NCI-H2107 treated with DMSO at 0.1 percent for 48 hours (cell line): Measurements from ENCODE around the gene MNAT1.
"Not testable (repeated sequence)": the region's sequence is repeated elsewhere in the genome, so short reads cannot be mapped to it uniquely, and the experiment has no call there.

Experiments used
- DNase-seq: peaks from one replicate; lab custom pipeline; 2025; ENCODE audit not compliant: unreplicated experiment; lab: John Stamatoyannopoulos, UW

MNAT1 gene

DNA sequence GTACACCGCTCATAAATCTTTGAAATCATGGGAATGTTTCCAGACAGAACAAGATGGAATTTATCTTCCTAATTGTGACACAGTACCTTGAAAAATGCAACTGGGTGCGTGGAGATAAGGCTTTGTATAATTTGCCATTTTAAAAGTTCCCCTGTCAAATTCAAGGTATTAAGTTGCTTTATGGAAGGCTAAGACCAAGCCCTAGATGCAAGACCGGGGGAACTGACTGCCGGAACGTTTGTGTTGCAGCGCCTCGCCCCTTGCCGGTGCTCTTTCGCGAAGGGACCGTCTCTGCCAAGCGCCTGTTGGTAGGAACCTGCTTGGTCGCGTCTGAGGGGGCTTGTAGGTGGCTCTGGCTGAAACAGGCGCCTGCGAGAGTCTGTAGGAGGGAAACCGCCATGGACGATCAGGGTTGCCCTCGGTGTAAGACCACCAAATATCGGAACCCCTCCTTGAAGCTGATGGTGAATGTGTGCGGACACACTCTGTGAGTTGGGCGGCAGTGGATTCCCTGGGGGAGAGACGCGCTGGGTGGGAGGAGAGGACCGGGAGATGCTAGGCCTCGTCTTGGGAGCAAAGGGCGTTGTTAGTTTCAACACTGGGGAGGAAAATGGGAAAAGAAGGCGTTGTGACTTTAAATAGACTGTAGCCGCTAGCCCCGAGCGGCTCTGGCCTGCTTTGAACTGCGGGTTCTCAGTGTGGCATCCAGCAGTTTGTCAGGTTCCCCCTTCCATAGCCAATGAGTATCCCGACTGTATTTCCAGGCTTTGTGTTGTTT lies at the start of gene MNAT1:
Gene MNAT1 (plus strand): TSS at position 297 of the 778 bp plus-strand sequence. CDS start 102 bp downstream, at position 399.
- peak; percentile 95 for DNase-seq

DNA sequence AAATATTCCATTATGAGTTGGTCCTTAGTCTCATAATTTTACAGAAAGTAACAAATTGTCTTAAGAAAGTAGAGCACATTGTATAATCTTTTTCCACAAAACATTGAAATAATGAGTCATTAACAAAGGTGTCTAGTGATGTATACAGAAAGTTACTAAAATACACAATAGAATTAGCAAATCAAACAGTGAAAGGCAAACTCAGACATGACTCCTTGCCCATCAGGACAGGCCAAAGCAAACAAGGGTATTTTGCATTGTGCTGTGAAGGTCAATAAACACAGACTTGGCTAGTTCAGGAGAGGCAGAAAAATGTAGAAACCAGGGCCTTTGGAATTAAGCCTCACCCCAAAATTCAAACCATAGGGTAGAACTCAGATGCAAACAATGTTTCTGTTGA lies 47.7 kb upstream of the MNAT1 start:
- DNase-seq, result no peak

DNA sequence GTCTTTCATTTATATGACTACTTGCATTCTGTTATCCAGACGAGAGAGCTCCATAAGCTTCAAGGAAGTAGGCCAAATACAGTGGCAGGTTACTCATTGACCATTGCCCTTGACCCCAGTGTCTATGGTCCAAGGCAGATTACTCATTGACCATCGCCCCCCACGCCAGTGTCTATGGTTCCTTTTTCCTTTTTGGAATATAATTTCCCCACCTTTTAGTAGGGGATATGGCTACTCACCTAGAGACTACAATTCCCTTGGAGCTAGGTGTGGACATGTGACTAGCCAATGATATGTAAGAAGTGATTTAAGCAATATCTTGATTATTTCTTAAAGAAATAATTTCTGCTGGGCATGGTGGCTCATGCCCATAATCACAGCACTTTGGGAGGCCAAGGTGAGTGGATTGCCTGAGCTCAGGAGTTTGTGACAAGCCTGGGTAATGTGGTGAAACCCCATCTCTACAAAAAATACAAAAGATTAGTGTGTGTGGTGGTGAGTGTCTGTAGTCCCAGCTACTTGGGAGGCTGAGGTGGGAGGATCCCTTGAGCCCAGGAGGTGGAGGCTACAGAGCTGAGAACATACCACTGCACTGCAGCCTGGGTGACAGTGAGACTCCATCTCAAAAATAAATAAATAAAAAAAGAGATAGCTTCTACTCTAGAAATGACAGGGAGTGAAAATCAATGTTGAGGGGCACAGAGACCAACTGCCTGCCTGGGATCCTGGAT lies 43.0 kb upstream of the MNAT1 start:
- no peak for DNase-seq

DNA sequence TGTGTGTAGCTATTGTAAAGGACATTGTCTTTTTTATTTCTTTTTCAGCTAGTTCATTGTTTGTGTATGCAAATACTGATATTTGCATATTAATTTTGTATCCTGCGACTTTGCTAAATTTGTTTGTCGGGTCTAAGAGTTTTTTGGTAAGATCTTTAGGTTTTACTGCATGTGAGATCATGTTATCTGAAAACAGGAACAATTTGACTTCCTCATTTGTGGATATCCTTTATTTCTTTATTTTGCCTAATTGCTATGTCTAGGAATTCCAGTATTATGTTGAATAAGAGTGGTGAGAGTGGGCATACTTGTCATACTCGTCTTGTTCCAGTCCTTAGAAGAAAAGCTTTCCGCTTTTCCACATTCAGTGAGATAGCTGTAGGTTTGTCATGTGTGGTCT lies 39.2 kb upstream of the MNAT1 start:
- no peak for DNase-seq

DNA sequence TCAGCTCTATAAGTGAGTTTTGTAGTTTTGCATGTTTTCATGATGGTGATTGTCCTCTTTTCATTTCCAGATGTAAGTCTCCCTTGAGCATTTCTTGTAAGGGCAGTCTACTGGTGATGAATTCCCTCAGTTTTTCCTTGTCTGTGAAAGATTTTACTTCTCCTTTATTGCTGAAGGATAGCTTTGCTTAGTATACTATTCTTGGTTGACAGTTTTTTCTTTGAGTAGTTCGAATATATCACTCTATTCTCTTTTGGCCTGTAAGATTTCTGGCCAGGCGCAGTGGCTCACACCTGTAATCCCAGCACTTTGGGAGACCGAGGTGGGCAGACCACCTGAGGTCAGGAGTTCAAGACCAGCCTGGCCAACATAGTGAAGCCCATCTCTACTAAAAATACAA lies 34.0 kb upstream of the MNAT1 start:
- no peak for DNase-seq

DNA sequence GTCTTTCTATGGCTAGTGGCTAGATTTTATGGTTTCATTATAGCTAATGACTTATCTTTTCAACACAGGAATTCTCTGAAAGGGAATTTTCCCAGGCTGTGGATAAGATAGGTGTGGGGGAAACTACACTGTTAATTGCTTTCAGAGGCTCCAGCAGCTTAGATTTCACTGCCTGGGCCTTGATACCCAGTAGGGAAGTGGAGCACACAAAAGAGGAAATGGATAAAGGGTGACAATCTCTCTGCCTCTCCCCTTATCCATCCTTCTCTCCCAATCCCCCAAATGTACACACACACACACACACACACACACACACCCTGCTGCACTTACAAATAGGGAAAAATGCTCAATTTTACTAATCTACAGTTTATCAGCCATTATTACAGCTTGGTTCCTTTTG lies 29.5 kb upstream of the MNAT1 start:
- DNase-seq, result no peak

DNA sequence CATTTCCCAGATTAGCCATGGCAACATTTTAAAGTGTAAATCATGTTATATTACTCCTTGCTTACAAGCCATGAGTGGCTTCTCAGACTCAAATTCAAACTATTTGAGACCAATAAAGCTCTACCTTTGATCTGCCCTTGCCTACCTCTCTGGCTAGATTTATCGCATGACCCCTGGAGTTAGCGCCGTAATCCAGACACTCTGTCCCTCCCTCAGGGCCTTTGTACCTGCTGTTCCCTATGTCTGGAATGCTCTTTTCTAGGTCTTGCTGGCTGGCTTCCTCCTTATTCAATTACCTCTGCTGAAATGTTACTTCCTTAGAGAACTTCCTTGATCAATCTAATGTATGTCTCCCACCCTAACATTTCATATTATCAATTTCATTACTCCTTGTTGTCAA lies 26.7 kb upstream of the MNAT1 start:
- DNase-seq, result no peak

DNA sequence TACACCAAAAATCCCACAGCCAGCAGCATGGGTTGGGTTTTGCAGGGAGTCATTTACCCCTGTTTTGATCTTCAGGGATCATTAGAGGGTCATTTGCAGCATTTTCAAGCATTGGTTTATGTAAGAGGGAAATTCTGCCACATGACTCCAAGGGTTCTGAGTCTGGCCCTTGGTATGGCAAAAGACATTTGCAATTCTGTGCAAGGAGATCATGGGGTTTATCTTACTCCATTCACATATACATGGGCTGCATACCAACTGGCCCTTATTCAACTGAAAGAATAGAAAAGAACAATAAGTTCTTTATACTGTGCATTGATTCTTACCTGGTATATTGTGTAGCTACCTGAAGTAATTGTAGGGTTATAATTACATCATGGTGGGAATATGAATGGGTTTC lies 24.1 kb upstream of the MNAT1 start:
- no peak for DNase-seq

DNA sequence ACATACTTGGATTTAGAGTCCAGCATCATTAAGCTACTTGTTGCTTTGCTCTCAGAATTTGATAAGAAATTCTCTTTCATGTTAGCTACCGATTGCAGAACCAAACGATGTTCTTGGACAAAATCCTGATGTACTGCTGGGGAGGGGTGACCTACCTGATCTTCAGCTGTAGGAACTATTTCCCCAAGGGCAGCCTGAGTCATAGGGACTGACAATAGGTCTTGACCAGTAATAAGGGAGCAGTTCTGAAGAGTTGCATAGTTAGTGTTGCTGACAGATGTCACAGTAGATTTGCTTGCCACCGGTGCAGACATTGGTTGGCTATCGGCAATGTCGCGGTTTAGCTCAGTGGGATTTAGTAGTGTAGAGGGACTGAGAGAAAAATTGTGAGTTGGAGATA lies 21.0 kb upstream of the MNAT1 start:
- DNase-seq, result no peak

DNA sequence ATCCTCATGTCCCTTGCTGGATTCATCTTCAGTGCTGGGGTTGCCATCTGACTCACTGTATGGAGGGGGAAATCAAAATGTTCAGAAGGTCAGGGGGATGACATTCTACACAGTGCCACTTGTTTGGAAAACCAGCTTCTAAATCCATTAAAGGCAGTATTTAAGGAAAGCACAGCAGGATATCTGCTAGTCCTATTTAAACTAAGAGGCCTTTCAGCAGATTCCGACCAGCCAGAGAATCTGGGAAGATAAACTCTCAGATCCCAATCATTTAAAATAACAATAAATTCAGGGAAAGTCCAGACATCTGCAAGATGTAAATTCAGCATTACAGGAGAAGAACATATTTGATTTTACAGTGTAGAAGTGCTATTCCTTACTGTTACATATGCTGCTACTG lies 14.2 kb upstream of the MNAT1 start:
- no peak for DNase-seq

DNA sequence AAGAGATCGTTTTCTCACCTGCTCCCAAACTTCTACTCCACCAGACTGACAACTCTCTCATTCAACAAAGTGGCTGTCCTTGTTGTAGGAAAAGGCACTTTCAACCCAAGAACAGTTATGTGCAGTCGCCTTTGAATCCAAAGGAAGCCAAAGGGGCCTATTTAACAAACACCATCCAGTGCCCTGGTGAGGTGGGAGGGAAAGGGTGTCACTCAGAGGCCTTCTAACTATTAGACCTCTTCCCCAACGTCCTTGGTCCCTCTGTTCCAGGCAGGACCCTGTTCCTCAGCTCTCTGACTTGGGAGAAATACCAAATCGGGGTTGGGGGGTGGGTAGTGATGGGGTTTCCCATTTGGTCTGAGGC lies 13.6 kb upstream of the MNAT1 start:
- DNase-seq, result no peak

DNA sequence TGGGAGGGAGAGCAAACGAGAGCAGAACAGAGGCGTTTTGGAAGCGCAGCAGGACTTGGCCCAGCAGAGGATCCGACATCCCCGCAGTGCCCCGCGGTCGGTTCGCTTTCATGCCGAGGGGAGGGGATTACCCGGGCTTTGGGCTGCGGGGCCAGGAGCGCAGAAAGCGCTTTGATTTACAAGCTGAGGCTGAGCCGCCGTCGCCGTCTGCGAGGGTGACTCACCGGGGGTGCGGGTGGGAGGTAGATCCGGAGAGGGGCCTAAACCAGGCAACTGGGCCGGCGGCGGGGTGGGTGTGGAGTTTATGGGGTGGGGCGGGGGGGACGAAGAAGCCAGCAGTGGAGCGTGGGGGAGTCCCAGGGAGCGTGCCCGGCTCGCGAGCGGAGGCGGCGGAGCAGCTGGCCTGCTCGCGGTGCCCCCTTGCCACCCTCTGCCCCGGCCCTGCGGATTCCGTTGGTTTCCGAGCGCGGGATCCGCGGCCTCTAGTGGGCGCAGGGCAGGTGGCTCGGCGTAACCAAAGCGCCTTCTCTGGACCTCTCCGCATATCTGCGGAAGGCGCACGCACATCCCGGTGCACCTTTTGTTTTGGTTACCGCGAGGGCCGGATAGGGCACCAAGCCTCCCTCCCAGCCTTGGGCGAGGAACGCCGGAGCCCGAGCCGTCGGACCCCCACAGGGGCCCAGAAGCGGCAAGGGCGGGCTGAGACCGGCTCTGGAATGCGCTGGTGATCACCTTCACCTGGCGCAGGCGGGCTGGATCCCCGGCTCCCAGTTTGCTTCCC lies 13.0 kb upstream of the MNAT1 start:
- peak; percentile 63 for DNase-seq

DNA sequence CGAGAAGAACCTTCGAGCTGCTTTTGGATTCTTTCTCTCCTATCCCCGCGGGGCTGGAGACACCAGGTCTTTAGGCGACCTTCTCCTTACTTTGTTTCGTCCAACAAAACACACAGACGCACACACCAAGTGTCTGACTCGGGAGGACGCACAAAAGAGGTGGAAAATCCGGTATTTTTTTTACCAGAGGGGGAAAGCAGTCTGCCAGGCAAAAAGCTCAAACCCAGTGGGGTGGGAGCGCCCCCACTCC lies 12.5 kb upstream of the MNAT1 start:
- DNase-seq, result no peak

DNA sequence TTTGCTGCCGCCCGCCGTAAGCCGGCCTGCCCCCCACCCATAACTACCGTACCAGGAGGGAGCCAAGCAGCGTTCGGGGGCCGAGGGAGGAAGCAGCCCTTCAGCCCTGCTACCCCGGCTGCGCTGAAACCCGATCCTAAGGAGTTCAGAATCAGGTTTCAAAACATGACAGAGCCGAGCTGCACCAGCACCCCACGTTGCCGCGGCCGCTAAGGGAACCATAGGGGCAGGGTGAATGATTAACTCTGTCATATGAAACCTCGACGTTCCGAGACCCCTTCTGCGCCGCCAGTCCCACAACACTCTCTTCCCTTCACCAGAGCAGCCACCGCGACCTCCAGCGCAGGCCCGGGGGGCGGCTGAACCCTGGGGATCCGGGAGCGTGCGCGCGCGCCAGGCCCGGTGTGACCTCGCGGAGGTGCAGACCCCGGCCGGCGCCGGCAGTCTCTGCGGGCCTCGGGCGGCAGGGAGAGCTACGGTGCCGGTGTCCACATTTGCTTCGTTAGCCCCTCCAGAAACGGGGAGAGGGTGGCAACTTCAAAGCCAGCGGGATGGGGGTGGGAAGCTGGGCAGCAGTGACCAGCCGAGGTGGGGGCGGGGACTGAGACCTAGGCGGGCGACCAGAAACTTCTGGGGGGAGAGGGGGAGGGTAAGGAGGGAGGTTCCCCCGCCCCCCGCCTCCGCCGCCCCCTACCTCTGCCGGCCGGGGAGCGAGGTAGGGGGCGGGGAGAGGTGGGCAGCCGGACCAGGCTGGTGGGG lies 12.0 kb upstream of the MNAT1 start:
- peak; percentile 96 for DNase-seq

DNA sequence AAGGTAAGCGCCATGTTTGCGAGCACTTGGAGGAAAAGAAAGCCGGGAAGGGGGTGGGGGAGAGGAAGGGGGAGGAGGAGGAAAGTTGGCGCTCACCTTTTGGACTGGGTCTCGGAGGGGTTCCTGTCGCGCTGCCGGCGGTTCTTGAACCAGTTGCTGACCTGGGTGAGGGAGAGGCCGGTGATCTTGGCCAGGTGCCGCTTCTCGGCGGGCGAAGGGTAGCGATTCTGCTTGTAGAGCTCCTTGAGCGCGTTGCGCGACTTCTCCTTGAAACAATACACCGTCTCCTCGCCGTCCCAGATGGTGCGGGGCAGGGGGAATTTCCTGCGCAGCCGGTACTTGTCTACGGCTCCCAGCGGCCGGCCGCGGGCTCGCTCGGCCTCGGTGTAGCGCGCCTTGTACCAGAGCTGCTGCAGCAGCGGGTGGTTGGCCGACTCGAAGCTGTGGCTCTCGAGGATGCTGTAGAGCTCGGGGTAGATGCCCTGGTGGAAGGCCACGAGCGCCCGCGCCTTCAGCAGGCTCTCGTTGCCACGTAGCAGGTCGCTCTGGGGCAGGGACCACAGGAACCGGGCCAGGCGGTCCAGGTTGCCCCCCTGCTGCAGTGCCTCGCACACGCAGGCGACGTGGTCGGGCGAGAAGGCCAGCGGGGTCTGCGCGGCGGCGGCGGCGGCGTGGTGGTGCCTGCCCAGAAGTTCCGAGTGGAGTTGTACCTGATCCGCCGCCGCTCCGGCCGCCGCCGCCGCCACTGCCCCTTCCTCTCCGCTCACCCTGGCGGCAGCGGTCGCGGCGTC lies 11.2 kb upstream of the MNAT1 start:
- no peak for DNase-seq

DNA sequence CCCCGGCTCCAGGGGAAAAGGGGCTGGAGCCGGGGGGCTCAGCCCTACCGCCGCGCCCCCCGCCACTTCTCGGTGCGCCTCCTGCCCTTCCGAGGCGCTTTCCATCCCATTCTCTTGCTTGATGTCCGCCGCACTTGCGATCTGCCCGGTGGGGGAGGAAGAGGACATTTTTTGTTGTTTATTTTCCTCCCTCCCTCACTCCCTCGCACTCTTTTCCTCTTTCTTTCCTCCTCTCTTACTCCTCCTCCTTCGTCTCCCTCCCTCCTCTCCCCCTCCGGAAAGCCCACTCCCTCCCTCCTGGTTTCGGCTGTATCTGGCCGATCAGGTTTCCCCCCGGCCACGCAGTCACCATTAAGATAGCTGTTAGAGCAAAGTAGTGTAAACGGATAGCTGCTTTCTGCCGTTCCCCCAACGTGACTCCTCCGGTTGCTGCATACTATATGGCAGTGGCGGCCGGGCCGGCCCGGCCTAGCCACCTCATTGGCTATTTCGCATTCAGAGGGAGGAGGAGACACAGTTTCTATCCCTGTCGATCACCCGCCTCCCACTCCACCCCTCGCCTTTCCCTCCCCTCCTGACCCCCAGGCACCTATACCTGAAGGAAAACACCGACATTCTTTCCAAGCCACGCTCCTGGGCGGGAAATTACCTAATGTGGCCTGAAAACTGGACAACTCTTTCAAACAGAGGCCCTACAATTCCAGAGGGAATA lies 10.5 kb upstream of the MNAT1 start, which contains the start of gene SIX4:
Gene SIX4 (minus strand): TSS at position 445 of the 712 bp plus-strand sequence. CDS start 277 bp downstream, at position 168.
- DNase-seq, result peak; percentile 100

DNA sequence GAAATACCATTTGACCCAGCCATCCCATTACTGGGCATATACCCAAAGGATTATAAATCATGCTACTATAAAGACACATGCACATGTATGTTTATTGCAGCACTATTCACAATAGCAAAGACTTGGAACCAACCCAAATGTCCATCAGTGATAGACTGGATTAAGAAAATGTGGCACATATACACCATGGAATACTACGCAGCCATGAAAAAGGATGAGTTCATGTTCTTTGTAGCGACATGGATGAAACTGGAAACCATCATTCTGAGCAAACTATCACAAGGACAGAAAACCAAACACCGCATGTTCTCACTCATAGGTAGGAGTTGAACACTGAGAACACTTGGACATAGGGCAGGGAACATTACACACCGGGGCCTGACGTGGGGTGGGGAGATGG lies 3.3 kb upstream of the MNAT1 start:
- DNase-seq, result not testable (repeated sequence)

DNA sequence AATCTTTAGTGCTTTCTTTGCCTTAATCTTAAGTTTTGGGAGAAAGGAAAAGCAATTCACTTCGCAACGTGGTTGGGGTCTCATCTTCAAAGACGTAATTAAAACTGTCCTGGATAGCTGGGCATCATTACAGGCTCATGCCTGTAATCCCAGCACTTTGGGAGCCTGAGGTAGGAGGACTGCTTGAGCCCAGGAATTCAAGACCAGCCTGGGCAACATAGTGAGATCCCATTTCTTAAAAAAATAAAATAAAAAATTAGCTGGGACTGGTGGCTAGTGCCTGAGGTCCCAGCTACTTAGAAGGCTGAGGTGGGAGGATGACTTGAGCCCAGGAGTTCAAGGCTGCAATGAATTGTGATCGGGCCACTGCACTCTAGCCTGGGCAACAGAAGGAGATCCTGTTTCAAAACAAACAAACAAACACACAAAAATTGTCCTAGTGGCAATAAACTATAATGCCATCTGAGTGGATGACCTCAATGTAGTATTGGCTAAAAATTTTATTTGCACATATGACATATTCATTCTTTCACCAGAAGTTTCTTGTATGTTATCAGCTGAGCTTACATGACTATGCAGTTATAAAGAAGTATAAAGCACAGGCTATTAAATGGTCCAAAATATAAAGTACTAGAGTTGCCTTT lies 1.6 kb upstream of the MNAT1 start:
- no peak for DNase-seq

DNA sequence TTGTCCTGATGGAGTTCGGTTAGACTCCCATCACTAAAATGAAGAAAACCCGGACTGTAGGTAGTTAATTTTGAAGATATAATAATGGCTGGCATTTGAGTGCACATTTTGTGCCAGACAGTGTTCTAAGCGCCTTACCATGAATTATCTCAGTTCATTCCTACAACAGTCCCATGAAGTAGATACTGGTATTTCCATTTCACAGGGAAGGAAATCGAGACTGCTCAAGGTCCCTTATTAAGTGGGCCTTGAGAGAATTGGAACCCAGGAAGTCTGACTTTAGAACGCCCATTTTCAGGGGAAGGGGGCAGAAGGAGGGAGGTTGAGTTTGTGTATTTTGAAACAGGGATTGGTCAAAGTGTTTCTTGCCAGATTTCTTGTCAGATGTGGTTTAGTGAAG lies 855 bp downstream of the MNAT1 start:
- DNase-seq, result peak; percentile 84
